M059J (cell line): ENCODE data around the gene GRAMD1A. TPM values are rescaled to one million over a fixed set of nuclear protein-coding genes. Genes with fewer than 3 reads are reported as not detected.
"Not testable (repeated sequence)": the region's sequence is repeated elsewhere in the genome, so short reads cannot be mapped to it uniquely, and the experiment has no call there.

ENCODE experiments used
- DNase-seq: peaks from one replicate; pipeline ENCODE4 v3.0.0-alpha.2; 2012; ENCODE audit warnings: low read depth
- total RNA-seq: library from RNA; depleted of rRNA; stranded (reverse); fragments of >200 nt; shearing (Covaris generic); gene quantifications from 2 replicates; pipeline ENCODE4 v1.2.3, GENCODE V29; 2014

The GRAMD1A gene
- total RNA-seq, 1 experiment from 2014 or later = 21.5 TPM

DNA sequence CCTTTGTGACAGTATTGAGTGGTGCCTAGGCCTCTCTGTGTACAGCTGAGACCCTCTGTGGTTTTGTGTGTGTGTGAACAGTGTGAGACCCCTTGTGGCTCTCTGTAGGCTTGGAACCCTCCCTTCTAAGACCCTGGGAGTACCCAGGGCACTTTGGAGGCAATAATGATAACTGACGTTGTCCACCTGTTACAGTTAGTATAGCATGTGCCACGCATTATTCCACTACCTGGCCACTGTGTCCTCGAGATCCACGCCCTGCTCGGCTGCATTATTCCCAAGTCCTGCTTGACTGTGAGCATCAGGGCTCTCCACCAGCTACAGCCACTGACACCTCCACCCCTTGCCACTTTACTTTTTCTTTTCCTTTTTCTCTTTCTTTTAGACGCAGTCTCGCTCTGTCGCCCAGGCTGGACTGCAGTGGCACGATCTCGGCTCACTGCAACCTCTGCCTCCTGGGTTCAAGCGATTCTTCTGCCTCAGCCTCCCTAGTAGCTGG is 2.0 kb downstream of the GRAMD1A start:
- DNase-seq = no peak

DNA sequence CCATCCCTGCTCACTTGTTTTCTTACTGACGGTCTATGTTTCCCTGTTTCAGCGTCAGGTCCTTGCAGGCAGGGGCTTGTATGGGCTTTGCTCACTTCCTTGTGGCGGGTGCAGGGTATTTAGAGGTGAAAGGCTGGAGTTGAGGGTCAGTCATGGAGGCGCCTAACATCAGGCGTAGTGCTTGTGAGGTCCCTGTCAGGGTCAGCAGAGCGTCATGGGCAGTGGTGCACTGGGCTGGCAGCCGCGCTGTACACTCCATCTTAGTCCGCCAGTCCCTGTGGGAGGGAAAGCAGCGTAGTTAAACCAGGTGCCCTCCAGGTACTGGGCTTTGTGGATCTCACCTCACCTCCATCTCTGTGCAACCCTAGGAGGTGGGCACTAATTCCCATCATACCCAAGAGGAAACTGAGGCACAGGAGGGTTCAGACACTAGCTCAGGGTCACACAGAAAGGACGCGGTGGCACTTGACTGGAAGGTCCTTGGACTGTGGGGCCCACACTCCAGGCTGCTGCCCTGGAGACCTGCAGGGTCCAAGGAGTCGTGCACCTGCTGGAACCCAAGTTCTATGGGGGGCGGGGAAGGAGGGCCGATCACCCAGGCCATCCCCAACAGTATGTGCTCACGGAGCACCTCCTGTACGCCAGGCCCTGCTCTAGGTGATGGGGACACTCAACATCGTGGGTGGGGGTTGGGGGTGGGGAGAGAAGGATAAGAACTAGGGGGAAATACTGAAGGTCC is 4.6 kb downstream of the GRAMD1A start:
- DNase-seq = no peak

DNA sequence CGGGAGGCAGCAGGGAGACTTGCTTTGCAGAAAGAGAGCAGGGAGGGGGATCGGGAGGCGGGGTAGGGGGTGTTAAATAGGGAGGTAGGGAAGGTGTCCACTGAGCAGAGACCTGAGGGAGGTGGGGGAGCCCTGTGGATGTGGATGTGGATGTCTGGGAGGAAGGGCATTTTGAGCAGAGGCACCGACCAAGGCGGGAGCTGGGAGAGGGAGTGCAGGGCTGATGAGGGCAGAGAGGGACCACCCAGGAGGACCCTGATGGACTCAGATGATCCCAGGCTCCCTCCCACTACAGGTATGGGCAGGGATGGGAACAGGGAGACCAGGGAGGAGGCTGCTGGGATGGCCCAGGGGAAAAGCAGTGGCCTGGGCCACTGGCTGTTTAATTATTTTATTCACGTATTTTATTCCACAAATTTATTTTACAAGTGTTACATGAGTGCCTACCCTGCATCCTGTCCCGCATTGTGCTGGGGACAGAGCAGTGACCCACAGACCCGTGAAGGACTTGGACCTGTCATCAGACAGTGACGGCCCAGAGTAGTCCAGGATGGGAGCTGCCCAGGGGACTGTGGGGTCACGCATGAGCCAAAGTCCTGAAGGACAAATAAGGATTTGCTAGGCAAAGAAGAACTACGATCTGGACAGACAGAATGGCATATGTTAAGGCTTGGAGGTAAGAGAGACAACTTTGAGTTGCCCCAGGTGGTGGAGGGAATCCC is 5.3 kb downstream of the GRAMD1A start:
- no peak for DNase-seq

DNA sequence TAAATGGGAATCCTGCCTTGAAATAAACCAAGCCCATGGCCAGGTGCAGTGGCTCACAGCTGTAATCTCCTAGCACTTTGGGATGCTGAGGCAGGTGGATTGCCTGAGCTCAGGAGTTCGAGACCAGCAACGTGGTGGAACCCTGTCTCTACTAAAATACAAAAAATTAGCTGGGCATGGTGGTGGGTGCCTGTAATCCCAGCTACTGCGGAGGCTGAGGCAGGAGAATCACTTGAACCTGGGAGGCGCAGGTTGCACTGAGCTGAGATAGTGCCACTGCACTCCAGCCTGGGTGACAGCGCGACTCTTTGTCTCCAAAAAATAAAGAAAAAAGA is 5.9 kb downstream of the GRAMD1A start:
- DNase-seq = not testable (repeated sequence)

DNA sequence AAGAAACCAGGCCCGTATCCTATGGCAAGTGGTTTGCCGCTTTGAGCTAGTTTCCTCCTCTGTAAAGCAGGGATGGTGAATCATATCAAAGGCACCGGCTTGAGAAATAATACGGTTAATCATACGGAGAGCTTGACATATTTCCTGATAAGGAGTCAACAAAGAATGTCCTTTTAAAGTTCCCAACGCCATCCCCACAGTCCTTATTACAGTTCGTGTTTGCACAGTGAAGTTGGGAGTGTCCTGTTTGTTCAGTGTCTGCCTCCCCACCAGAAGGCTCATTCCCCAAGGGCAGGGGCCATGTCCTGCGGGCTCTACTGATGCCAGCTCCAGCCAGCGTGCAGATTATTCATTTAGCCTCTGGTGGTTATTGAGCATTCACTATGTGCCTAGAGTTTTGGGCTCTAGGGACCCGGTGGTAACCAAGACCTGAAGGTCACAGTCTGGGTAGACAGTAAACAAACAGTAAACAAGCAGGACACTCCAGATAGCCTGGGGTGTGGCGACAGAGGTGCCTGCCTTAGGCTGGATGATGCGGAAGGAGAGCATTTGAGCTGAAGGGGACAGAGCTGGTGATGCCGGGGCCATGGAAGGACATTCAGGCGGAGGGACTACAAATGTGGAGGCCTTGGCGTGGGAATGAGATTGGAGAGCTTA is 6.3 kb downstream of the GRAMD1A start:
- no peak for DNase-seq

DNA sequence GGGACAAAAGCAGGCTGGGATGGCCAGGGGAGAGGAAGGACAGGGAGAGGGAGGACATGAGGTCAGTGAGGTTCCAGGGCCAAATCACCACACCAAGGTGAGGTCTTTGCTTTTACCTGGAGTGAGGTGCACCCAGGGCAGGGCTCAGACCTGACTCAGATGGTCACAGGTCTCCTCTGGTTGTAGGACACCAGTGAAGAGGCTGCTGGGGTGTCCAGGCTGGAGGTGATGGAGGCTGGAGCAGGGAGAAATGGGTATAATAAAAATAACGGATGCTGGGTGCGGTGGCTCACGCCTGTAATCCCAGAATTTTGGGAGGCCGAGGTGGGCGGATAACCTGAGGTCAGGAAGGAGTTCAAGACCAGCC is 6.9 kb downstream of the GRAMD1A start:
- DNase-seq = no peak

DNA sequence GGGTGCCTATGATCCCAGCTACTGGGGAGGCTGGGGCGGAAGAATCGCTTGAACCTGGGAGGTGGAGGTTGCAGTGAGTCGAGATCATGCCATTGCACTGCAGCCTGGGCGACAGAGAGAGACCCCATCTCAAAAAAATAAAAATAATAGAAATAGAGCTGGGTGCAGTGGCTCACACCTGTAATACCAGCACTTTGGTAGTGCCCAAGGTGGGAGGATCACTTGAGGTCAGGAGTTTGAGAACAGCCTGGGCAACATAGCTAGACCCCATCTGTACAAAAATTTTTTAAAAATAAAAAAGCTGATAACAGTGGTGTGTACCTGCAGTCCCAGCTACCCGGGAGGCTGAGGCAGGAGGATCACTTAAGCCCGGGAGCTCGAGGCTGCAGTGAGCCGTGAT is 7.3 kb downstream of the GRAMD1A start:
- DNase-seq = not testable (repeated sequence)

DNA sequence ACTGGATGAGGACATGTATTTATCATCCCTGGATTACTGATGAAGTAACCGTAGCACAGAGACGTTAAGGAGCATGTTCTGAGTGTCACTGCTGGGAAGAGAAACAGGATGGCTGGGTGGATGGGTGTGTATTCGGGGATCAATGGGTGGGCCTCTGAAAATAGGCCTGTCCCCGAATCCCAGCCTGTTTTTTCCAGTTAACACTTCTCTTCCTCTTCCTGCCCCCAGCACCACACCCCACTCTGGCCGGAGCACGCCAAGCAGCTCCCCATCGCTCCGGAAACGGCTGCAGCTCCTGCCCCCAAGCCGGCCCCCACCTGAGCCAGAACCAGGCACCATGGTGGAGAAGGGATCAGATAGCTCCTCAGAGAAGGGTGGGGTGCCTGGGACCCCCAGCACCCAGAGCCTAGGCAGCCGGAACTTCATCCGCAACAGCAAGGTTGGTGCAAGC is 8.8 kb downstream of the GRAMD1A start:
- DNase-seq = no peak

DNA sequence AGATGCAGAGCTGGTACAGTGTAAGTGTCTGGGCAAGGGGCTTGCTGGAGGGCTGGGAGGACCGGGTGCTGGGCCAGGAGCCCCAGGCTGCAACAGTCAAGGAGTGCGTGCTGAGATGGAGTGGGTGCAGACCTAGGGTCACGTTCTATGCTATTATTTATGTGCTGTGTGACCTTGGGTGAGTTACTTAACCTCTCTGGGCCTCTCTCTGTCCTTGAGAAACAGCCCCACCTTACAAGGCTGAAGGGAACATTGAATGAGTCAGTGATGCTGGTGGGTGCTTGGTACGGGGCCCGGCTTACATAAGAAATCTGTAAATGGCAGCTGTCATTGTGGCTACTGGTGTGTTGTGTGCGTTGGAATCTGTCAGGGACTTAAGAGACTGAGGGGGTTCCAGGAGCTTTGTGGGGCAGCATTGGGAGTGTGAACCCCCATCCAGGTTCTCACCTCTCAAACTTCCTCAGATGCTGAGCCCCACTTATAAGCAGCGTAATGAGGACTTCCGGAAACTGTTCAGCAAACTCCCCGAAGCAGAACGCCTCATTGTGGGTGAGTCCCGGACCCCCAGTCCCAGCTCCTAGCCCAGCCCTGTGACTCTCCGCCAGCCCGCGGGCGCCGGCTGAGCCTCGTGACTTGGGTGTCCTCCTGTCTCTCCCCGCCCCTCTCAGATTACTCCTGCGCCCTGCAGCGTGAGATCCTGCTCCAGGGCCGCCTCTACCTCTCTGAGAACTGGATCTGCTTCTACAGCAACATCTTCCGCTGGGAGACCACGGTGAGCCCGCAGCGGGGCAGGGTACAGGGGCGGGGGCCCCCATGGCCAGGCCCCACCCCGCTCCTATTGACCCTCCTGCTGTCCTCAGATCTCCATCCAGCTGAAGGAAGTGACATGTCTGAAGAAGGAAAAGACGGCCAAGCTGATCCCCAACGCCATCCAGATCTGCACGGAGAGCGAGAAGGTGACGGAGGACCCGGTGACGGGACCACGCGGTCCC is 9.6 kb downstream of the GRAMD1A start:
- no peak for DNase-seq

DNA sequence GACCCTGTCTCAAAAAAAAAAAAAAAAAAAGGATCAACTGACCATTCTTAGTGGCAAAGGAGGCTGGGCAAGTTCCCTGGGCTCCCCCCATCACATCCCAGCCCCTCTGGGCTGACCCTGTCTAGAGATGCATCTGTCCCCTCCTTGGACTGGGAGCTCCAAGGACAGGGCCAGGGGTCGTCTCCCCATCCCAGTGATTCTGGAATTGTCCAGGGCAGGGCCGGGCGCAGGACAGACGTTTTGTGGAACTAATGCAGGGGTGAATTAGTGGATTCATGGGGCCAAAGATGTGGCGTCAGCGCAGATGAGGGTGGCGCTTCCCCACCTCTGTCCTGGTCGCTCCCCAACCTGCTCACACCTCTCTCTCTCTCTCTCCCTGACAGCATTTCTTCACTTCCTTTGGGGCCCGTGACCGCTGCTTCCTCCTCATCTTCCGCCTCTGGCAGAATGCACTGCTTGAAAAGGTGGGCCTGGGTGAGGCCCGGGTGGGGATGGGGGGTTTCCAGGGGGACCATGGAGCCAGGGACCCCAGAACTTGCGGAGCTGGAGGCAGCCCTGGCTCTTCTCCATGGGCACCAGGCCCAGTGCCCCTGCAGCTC is 11.1 kb downstream of the GRAMD1A start:
- DNase-seq = no peak

DNA sequence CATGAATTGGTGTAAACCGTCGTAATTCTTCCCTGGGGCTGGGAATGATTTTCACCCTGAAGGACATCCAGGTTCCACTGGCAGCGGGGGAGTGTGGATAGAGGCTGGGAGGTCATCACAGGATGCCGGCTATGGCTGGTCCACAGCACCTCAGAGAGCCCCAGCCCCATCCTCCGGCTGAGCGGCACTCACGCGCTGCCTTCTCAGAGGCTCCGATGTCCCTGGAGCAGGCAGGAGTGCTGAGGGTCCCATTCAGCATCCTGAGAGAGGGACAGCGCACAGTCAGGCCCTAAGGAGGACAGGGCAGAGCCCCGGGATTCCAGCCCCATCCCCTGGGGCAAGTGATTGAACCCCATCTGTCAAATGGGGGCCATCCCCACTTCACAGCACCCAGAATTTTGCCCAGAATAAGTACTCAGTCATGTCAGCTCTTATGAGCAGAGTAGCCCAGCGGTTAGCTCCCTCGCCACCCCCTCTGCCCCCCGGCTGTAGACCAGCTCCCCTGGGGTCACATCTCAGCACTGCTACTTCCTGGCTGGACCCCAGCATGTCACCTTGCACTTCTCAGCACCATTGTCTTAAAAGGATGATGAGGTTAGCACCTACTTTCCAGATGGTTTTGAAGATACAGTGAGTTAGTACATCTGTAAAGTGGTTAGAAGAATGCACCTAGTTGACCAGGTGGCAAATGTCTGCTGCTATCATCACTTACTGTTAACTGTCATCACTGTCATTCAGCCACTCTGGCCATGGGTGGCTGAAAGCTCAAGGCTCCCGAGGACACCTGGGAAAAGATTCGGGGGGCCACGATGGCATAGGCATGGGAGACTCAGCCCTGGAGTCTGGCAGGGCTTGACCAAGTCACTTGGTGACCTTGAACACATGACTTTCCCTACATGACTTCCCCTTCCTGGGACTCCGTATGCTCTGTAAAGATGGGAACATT is 11.9 kb downstream of the GRAMD1A start:
- DNase-seq = no peak

DNA sequence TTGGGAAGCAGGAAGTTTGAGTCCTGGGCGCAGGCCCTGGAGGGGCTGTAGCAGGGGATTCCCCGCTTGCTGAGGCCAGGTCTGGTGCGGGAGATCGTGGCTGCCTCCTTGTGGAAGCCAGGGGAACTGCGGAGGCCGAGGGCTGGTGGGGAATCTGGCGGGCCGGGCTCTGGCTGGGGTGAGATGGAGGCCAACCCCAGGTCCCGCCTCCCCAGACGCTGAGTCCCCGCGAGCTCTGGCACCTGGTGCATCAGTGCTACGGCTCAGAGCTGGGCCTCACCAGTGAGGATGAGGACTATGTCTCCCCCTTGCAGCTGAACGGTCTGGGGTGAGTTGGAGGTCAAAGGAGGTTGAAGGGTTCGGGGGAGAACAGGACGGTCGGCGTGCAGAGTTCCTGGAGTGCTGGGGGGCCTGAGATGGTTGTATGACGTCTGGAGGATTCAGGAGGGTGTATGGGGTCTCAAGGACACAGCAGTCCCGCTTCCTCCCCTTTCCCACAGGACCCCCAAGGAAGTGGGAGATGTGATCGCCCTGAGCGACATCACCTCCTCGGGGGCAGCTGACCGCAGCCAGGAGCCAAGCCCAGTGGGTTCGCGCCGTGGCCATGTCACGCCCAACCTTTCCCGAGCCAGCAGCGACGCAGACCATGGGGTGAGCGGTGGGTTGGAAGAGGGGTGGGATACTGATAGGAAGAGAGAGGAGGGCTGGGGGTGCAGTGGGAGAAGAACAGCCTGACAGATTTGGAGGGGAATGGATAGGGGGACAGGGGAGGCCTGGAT is 13.1 kb downstream of the GRAMD1A start:
- no peak for DNase-seq

DNA sequence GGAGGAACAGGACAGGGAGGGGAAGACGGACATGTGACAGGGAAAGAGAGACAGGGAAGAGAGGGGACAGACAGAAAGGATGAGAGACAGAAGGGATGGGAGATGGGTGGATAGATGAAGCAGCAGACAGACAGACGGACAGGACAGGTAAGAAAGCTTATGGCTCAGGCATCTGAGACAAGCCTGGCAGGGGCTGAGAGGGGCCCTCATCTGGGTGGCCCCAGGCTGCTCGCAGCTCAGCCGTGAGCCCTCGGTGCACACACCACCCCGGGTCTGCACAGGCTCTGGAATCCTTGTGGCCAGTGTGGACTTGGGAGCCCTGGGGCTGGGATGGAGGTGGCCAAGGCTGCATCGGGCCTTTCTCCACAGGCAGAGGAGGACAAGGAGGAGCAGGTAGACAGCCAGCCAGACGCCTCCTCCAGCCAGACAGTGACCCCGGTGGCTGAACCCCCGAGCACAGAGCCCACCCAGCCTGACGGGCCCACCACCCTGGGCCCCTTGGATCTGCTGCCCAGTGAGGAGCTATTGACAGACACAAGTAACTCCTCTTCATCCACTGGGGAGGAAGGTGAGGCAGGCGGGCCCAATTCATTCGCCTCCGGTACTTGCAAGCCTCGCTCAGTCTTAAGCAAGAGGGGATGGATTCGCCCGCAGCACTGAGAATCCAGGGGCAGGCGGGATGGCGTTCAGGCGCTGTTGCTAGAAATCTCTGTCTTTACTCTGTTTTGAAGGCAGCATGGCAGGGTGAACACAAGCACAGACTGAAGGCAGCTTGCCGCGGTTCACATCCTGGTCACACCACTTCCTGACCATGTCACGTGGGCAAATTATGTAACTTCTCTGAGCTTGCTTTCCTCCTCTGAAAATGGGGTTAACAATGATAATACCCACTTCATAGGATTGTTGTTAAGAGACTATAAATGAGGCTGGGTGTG is 14.0 kb downstream of the GRAMD1A start:
- no peak for DNase-seq

DNA sequence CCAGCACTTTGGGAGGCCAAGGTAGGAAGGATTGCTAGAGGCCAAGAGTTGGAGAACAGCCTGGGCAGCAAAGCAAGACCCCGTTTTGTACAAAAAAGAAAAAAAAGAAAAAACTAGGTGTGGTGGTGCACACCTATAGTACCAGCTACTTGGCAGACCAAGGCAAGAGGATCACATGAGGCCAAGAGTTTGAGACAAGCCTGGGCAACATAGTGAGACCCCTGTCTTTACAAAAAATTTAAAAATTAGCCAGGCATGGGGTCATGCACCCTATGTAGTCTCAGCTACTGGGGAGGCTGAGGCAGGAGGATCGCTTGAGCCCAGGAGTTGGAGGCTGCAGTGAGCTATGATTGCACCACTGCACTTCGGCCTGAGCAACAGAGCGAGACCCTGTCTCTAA is 14.7 kb downstream of the GRAMD1A start:
- DNase-seq = not testable (repeated sequence)

DNA sequence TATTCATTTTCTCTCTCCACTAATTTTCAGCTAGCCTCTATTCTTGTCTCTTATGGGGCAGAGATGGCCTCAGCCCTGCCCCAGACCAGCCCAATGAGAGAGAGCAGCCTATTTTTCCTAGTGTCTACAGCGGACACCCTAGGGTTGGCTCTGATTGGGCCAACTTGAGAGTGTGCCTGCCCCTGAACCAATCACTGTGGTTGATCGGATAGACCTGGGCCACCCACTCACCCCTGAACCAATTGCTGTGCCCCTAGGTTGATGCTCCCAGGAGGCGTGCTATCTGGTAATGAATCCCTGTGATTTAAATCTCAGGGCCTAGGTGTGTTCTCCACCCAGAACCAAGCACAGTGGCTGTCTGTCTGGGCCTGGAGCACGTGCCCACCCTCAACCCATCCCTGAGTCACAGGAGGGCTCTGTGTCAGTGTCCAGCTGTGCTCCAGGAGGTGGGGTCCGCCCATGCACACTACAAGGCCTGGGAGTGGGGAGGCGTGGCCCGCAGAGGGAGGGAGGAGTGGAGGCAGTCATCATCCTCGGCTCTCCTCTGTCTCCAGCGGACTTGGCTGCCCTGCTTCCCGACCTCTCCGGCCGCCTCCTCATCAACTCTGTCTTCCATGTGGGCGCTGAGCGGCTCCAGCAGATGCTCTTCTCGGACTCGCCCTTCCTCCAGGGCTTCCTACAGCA is 15.3 kb downstream of the GRAMD1A start:
- DNase-seq = no peak

DNA sequence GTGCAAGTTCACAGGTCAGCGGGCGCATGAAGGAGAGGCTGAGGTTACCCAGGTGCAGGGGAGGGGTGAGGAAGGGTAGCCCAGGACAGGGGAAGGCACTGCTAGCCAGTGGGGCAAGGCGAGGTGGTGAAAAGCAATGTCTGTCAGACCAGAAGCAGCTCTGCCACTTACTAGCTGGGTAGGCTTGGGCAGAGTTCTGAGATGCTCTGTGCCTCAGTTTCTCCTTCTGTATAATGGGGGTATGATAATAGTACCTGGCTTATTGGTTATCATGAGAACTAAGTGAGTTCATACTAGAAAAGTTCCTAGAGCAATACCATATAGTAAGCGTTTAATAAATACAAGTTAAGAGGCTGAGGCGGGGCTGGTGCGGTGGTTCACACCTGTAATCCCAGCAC is 15.8 kb downstream of the GRAMD1A start:
- DNase-seq = no peak

DNA sequence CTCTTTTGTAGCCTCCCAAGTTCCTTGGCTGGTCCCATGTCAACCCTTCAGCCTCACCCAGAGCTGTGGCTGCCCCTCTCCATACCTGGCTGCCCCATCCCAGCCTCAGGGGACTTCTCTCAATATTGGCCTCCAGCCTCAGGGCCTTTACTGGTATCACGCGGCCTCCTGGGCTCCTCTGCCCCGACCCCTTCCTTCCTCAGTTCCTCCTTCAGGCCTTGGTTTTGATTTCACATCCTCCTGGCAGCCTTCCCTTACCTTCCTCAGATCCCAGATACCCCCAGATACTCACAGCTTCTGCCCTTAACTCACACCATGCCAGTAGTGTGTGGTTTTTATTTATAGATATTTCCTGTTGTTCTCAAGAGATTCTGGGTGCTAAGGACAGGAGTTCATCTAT is 17.4 kb downstream of the GRAMD1A start:
- no peak for DNase-seq

DNA sequence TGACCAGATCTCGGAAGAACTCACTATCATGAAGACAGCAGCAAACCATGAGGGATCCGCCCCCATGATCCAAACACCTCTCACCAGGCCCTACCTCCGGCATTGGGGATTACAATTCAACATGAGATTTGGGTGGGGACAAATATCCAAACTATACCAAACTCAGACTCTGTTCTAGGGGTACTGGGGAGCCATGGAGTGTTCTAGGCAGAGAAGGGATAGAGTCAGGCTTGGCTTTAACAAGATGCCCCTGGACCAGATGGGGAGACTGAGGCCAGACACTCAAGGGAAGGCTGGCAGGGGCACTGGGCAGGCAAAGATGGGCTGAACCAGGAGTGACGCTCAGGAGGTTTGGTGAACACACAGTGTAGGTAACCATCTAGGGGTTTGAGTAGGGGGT is 18.3 kb downstream of the GRAMD1A start:
- no peak for DNase-seq
